H9 (cell line): ENCODE measurements around the gene NEUROD2. TPM values are rescaled to one million over a fixed set of nuclear protein-coding genes. Genes with fewer than 3 reads are reported as not detected.

Source experiments
- DNase-seq: peaks from one replicate; pipeline ENCODE4 v3.0.0-alpha.2; 2017
- H2AFZ ChIP-seq: one replicate; pipeline ENCODE4 v1.6.1; 2013; ENCODE audit warnings: mild to moderate bottlenecking, low read length, control low read depth, moderate library complexity
- H2AK5ac ChIP-seq: 2 replicates; pipeline ENCODE4 v1.6.1; 2013; ENCODE audit warnings: low read length, control low read depth, mixed read lengths; ENCODE audit not compliant: insufficient read length
- H2BK120ac ChIP-seq: one replicate; pipeline ENCODE4 v1.6.1; 2013; ENCODE audit warnings: low read depth, mild to moderate bottlenecking, low read length, control low read depth, inconsistent platforms; ENCODE audit not compliant: poor library complexity, severe bottlenecking
- H2BK12ac ChIP-seq: 2 replicates; pipeline ENCODE4 v1.6.1; 2013; ENCODE audit warnings: low read length, control low read depth, mixed read lengths, low read depth; ENCODE audit not compliant: insufficient read length
- H2BK15ac ChIP-seq: 2 replicates; pipeline ENCODE4 v1.6.1; 2013; ENCODE audit warnings: low read depth, low read length, control low read depth
- H2BK20ac ChIP-seq: one replicate; pipeline ENCODE4 v1.6.1; 2013; ENCODE audit warnings: low read depth, mild to moderate bottlenecking, low read length, control low read depth, inconsistent platforms; ENCODE audit not compliant: poor library complexity, severe bottlenecking
- H2BK5ac ChIP-seq: 2 replicates; pipeline ENCODE4 v1.6.1; 2013; ENCODE audit warnings: low read length, control low read depth, mixed read lengths; ENCODE audit not compliant: insufficient read length
- H3K14ac ChIP-seq: 2 replicates; pipeline ENCODE4 v1.6.1; 2013; ENCODE audit warnings: low read length, control low read depth; ENCODE audit not compliant: insufficient read depth
- H3K18ac ChIP-seq: 2 replicates; pipeline ENCODE4 v1.6.1; 2013; ENCODE audit warnings: low read depth, mild to moderate bottlenecking, mixed read lengths, low read length, control low read depth; ENCODE audit not compliant: insufficient read length
- H3K23ac ChIP-seq: 2 replicates; pipeline ENCODE4 v1.6.1; 2013; ENCODE audit warnings: low read length, control low read depth, mixed read lengths, low read depth; ENCODE audit not compliant: insufficient read length
- H3K23me2 ChIP-seq: 2 replicates; pipeline ENCODE4 v1.6.1; 2013; ENCODE audit warnings: low read depth, mild to moderate bottlenecking, mixed read lengths, low read length, control low read depth; ENCODE audit not compliant: insufficient read length, poor library complexity, severe bottlenecking
- H3K27ac ChIP-seq: 2 replicates; pipeline ENCODE4 v1.5.1; 2013; ENCODE audit warnings: low read length, control low read depth, mixed read lengths, low read depth; ENCODE audit not compliant: insufficient read length
- H3K27me3 ChIP-seq: 2 replicates; pipeline ENCODE4 v1.6.1; 2013; ENCODE audit warnings: low read length, control low read depth, inconsistent platforms; ENCODE audit not compliant: insufficient read depth
- H3K4ac ChIP-seq: 2 replicates; pipeline ENCODE4 v1.6.1; 2013; ENCODE audit warnings: low read depth, mild to moderate bottlenecking, control low read depth, inconsistent platforms, low read length, moderate library complexity
- H3K4me1 ChIP-seq: 2 replicates; pipeline ENCODE4 v1.6.1; 2013; ENCODE audit warnings: low read length, control low read depth, inconsistent platforms; ENCODE audit not compliant: insufficient read depth
- H3K4me2 ChIP-seq: 2 replicates; pipeline ENCODE4 v1.6.1; 2013; ENCODE audit warnings: low read length, control low read depth, mixed read lengths; ENCODE audit not compliant: insufficient read length, insufficient read depth
- H3K56ac ChIP-seq: 2 replicates; pipeline ENCODE4 v1.6.1; 2013; ENCODE audit warnings: low read depth, mild to moderate bottlenecking, mixed read lengths, low read length, control low read depth; ENCODE audit not compliant: insufficient read length
- H3K79me1 ChIP-seq: 2 replicates; pipeline ENCODE4 v1.6.1; 2013; ENCODE audit warnings: low read depth, mild to moderate bottlenecking, moderate library complexity, low read length, control low read depth, inconsistent platforms; ENCODE audit not compliant: insufficient read depth, poor library complexity, severe bottlenecking
- H3K79me2 ChIP-seq: 2 replicates; pipeline ENCODE4 v1.6.1; 2013; ENCODE audit warnings: low read length, control low read depth, inconsistent platforms; ENCODE audit not compliant: insufficient read depth
- H3K9ac ChIP-seq: 2 replicates; pipeline ENCODE4 v1.6.1; 2013; ENCODE audit warnings: low read length, control low read depth, mixed read lengths; ENCODE audit not compliant: insufficient read length; ENCODE audit errors: extremely low read depth
- H3K9me3 ChIP-seq: one replicate; pipeline ENCODE4 v1.6.1; 2013; ENCODE audit warnings: low read depth, low read length, inconsistent platforms; ENCODE audit not compliant: control insufficient read depth
- H3T11ph ChIP-seq: one replicate; pipeline ENCODE4 v1.6.1; 2013; ENCODE audit warnings: mild to moderate bottlenecking, low read length, control low read depth, inconsistent platforms
- H4K20me1 ChIP-seq: one replicate; pipeline ENCODE4 v1.6.1; 2013; ENCODE audit not compliant: control insufficient read depth, insufficient read length, insufficient read depth
- H4K5ac ChIP-seq: 2 replicates; pipeline ENCODE4 v1.6.1; 2013; ENCODE audit warnings: low read depth, mild to moderate bottlenecking, mixed read lengths, low read length, control low read depth; ENCODE audit not compliant: insufficient read length
- H4K8ac ChIP-seq: replicated peaks from 2 replicates; pipeline ENCODE4 v1.6.1; 2013; ENCODE audit warnings: low read length, control low read depth, mixed read lengths, low read depth; ENCODE audit not compliant: insufficient read length
- H4K91ac ChIP-seq: 2 replicates; pipeline ENCODE4 v1.6.1; 2013; ENCODE audit warnings: low read depth, mild to moderate bottlenecking, moderate library complexity, mixed read lengths, low read length, control low read depth; ENCODE audit not compliant: insufficient read length
- H3K27ac Mint-ChIP-seq, 3 experiments: 2 replicates in 2 of 3; 3 replicates in 1 of 3; pipeline ENCODE4 v1.8.0; 2020 to 2021; ENCODE audit warnings: mixed read lengths in 3 of 3, mild to moderate bottlenecking in 1 of 3, moderate library complexity in 1 of 3
- H3K27me3 Mint-ChIP-seq: 2 replicates; pipeline ENCODE4 v1.8.0; 2021; ENCODE audit warnings: low read depth, mild to moderate bottlenecking, moderate library complexity, mixed read lengths
- H3K36me3 Mint-ChIP-seq, 3 experiments: 2 replicates in 2 of 3; 3 replicates in 1 of 3; pipeline ENCODE4 v1.8.0; 2020 to 2021; ENCODE audit warnings: low read depth in 3 of 3, mixed read lengths in 3 of 3; ENCODE audit not compliant: insufficient read depth in 1 of 3
- H3K4me1 Mint-ChIP-seq, 2 experiments: 2 replicates each; pipeline ENCODE4 v1.8.0; 2020; ENCODE audit warnings: mixed read lengths in 2 of 2
- H3K4me3 Mint-ChIP-seq, 2 experiments: 2 replicates in 1 of 2; 3 replicates in 1 of 2; pipeline ENCODE4 v1.8.0; 2020 to 2021; ENCODE audit warnings: mild to moderate bottlenecking in 2 of 2, mixed read lengths in 2 of 2, moderate library complexity in 1 of 2
- H3K9me3 Mint-ChIP-seq, 2 experiments: 2 replicates in 1 of 2; 3 replicates in 1 of 2; pipeline ENCODE4 v1.8.0; 2020; ENCODE audit warnings: mild to moderate bottlenecking in 2 of 2, mixed read lengths in 2 of 2, moderate library complexity in 1 of 2
- WGBS: extraction: QIAGEN DNeasy Blood & Tissue Kit; methylation state at CpG from one replicate; pipeline ENCODE4 v1.1.7; 2013; ENCODE audit warnings: missing lambda C conversion rate, low lambda C conversion rate, mixed read lengths; ENCODE audit not compliant: insufficient read length; ENCODE audit errors: extremely low coverage; 5-methylcytosine and 5-hydroxymethylcytosine counted together
- total RNA-seq: library from RNA; stranded (reverse); gene quantifications from 2 replicates; pipeline ENCODE4 v1.2.1, GENCODE V29; 2021
- TF ChIP-seq, protein P1 (sequence below): fragments of 200-600 bp; sonication (generic); conservative IDR thresholded peaks from 3 replicates; pipeline ENCODE4 v1.8.0; 2021; ENCODE audit warnings: antibody characterized with exemption, mild to moderate bottlenecking

The NEUROD2 gene
- total RNA-seq, 1 experiment from 2014 or later: not detected

DNA sequence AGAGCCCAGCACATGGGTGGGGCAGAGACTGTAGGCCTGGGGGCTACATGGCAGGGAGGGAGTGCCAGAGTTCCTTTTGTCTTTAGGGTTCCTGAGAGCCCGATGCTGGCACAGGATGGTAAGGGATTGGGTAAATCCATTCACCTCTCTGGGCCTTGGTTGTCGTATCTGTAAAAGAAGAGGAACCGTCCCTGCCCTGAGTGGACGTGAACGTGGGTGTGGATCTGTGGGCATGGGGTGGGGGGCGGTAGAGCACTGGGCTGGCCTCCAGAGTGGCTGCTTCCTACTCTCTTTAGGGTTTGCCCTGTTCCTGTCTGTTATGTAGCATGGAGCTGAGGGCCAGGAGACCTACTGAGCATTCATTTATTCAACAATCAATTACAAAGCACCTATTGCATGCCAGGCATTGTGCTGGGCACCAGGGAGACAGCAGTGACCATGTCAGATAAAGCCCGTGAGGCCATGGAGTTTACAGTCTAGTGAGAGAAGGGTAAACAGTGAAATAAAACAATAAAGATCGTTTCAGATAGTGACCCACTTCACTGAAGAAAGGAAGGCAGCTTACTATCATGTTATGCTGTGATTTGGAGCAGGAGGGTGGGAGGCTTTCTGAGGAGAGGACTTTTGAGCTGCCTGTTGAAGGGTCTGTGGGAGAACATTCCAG lies 44.3 kb upstream of the NEUROD2 start:
- no peak overlapping the region for H3K23ac ChIP-seq
- H3K27ac ChIP-seq: no peak overlapping the region
- no peak overlapping the region for H3K56ac ChIP-seq
- H3T11ph ChIP-seq: no peak overlapping the region
- H2AFZ ChIP-seq: no peak overlapping the region
- no peak overlapping the region for H3K4ac ChIP-seq
- no peak overlapping the region for H4K5ac ChIP-seq
- H3K27me3 ChIP-seq: no peaks in the 10 kb centered on the region
- no peak for DNase-seq
- H3K79me2 ChIP-seq: no peaks in the 10 kb centered on the region
- no peak overlapping the region for H2BK20ac ChIP-seq
- H3K9me3 Mint-ChIP-seq: no peaks in the 10 kb centered on the region
- H3K79me1 ChIP-seq: no peaks in the 10 kb centered on the region
- peak overlapping the region; percentile 14 to 41; a peak in 3 of 5 replicates for H3K4me3 Mint-ChIP-seq
- H3K4me1 ChIP-seq: peaks cover 9% of the 10 kb centered on the region; the same call in 1 of the 2 replicates
- H3K23me2 ChIP-seq: no peaks in the 10 kb centered on the region
- no peak overlapping the region for H2BK12ac ChIP-seq
- H3K4me2 ChIP-seq: no peak overlapping the region
- no CpG with 5 or more reads among the region's 8 CpGs for WGBS
- H4K91ac ChIP-seq: no peak overlapping the region
- H4K8ac ChIP-seq: no peak overlapping the region
- H4K20me1 ChIP-seq: no peaks in the 10 kb centered on the region
- H3K14ac ChIP-seq: no peak overlapping the region; the same call in 1 of the 2 replicates
- H3K36me3 Mint-ChIP-seq: peaks cover 0 to 20% (median 4%) of the 10 kb centered on the region in 3 experiments; a peak in 6 of 7 replicates
- H3K9me3 ChIP-seq: no peaks in the 10 kb centered on the region
- H2BK5ac ChIP-seq: no peak overlapping the region
- no peaks in the 10 kb centered on the region for H3K27me3 Mint-ChIP-seq
- TF ChIP-seq, protein P1, sequence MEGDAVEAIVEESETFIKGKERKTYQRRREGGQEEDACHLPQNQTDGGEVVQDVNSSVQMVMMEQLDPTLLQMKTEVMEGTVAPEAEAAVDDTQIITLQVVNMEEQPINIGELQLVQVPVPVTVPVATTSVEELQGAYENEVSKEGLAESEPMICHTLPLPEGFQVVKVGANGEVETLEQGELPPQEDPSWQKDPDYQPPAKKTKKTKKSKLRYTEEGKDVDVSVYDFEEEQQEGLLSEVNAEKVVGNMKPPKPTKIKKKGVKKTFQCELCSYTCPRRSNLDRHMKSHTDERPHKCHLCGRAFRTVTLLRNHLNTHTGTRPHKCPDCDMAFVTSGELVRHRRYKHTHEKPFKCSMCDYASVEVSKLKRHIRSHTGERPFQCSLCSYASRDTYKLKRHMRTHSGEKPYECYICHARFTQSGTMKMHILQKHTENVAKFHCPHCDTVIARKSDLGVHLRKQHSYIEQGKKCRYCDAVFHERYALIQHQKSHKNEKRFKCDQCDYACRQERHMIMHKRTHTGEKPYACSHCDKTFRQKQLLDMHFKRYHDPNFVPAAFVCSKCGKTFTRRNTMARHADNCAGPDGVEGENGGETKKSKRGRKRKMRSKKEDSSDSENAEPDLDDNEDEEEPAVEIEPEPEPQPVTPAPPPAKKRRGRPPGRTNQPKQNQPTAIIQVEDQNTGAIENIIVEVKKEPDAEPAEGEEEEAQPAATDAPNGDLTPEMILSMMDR: no peak
- H3K9ac ChIP-seq: no peak overlapping the region
- no peak overlapping the region for H2AK5ac ChIP-seq
- no peak overlapping the region for H3K18ac ChIP-seq
- no peak overlapping the region for H2BK120ac ChIP-seq
- peaks cover 31 to 58% of the 10 kb centered on the region in 2 experiments for H3K4me1 Mint-ChIP-seq
- H2BK15ac ChIP-seq: no peak overlapping the region
- H3K27ac Mint-ChIP-seq: peak overlapping the region; percentile 90 to 95 (median 91)
